MM.1S (cell line): ENCODE results near the gene HOXB2.

Experiments used
- DNase-seq: peaks from one replicate; pipeline ENCODE4 v3.0.0-alpha.2; 2015
- H2AFZ ChIP-seq: fragments of 300-600 bp; sonication (generic); 2 replicates; pipeline ENCODE4 v1.6.0; 2016; ENCODE audit warnings: antibody characterized with exemption, low read length
- H3F3A ChIP-seq: fragments of 300-600 bp; sonication (generic); 2 replicates; pipeline ENCODE4 v1.6.1; 2016; ENCODE audit warnings: mild to moderate bottlenecking, antibody characterized with exemption, low read length, moderate library complexity, mixed read lengths; ENCODE audit not compliant: insufficient read depth
- H3K27ac ChIP-seq: fragments of 300-600 bp; sonication (generic); 2 replicates; pipeline ENCODE4 v1.5.1; 2016; ENCODE audit warnings: mild to moderate bottlenecking, low read length
- H3K27me3 ChIP-seq: fragments of 300-600 bp; sonication (generic); replicated peaks from 2 replicates; pipeline ENCODE4 v1.6.0; 2016; ENCODE audit warnings: low read length; ENCODE audit not compliant: insufficient read depth
- H3K36me3 ChIP-seq: fragments of 300-600 bp; sonication (generic); replicated peaks from 2 replicates; pipeline ENCODE4 v1.6.1; 2016; ENCODE audit warnings: mild to moderate bottlenecking, low read length, mixed read lengths; ENCODE audit not compliant: insufficient read depth
- H3K4me1 ChIP-seq: fragments of 300-600 bp; sonication (generic); 2 replicates; pipeline ENCODE4 v1.6.1; 2016; ENCODE audit warnings: low read length, mixed read lengths
- H3K4me2 ChIP-seq: fragments of 300-600 bp; sonication (generic); 2 replicates; pipeline ENCODE4 v1.6.0; 2016; ENCODE audit warnings: low read depth, low read length
- H3K4me3 ChIP-seq: fragments of 300-600 bp; sonication (generic); 2 replicates; pipeline ENCODE4 v1.5.1; 2016; ENCODE audit warnings: low read length, mixed read lengths
- H3K79me2 ChIP-seq: fragments of 300-600 bp; sonication (generic); 2 replicates; pipeline ENCODE4 v1.6.1; 2016; ENCODE audit warnings: mixed run types, low read length, mixed read lengths
- H3K9ac ChIP-seq: fragments of 300-600 bp; sonication (generic); 2 replicates; pipeline ENCODE4 v1.6.1; 2016; ENCODE audit warnings: low read length, mixed read lengths
- H3K9me2 ChIP-seq: fragments of 300-600 bp; sonication (generic); replicated peaks from 2 replicates; pipeline ENCODE4 v1.6.1; 2016; ENCODE audit warnings: mild to moderate bottlenecking, low read length, mixed read lengths; ENCODE audit not compliant: insufficient read depth
- H3K9me3 ChIP-seq: fragments of 300-600 bp; sonication (generic); replicated peaks from 2 replicates; pipeline ENCODE4 v1.6.1; 2016; ENCODE audit warnings: mild to moderate bottlenecking, low read length, mixed read lengths; ENCODE audit not compliant: insufficient read depth
- H4K20me1 ChIP-seq: fragments of 300-600 bp; sonication (generic); 2 replicates; pipeline ENCODE4 v1.6.1; 2016; ENCODE audit warnings: mild to moderate bottlenecking, low read length, moderate library complexity, mixed read lengths; ENCODE audit not compliant: insufficient read depth
- EZH2 ChIP-seq: fragments of 300-600 bp; sonication (generic); optimal IDR thresholded peaks from 2 replicates; pipeline ENCODE3; 2017; ENCODE audit warnings: low read depth, mild to moderate bottlenecking, antibody characterized with exemption, low read length, mixed read lengths
- EZH2phosphoT487 ChIP-seq: fragments of 300-600 bp; sonication (generic); IDR thresholded peaks from 2 replicates; pipeline ENCODE4 v1.6.1; 2018; ENCODE audit warnings: antibody characterized with exemption, low read length
- TF ChIP-seq, protein P1 (sequence below): fragments of 300-600 bp; sonication (generic); IDR thresholded peaks from 2 replicates; pipeline ENCODE4 v1.5.1; 2016; ENCODE audit warnings: antibody characterized with exemption, low read length, mixed read lengths

HOXB2 gene

DNA sequence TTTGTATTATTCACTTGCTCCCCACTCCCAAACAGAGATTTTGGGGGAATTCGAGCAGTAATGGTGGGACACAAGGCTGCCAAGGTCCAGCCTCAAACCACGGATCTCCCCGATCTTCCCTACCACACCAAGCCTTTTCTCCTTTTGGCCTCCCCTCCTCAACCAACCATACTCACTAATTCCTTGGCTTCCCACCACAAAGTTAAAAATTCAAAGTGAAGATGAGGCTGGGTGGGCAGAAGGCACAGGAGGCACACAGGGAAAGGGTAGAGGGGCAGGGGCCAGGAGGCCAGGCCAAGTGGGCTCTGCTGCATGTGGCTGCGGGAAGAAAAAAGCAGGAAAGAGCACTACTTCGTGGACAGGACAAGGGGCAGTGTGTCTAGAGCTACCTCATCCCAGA, 18.0 kb upstream of the HOXB2 start:
- no peaks in the 10 kb centered on the region for H3K4me1 ChIP-seq
- H3K9me2 ChIP-seq, result no peaks in the 10 kb centered on the region
- H3F3A ChIP-seq, result no peaks in the 10 kb centered on the region
- no peak for DNase-seq
- no peaks in the 10 kb centered on the region for H3K9me3 ChIP-seq
- no peak overlapping the region for H3K4me2 ChIP-seq
- H3K27ac ChIP-seq, result no peak overlapping the region
- H2AFZ ChIP-seq, result no peak overlapping the region
- H3K36me3 ChIP-seq, result no peaks in the 10 kb centered on the region
- H4K20me1 ChIP-seq, result no peaks in the 10 kb centered on the region
- H3K79me2 ChIP-seq, result no peaks in the 10 kb centered on the region
- H3K4me3 ChIP-seq, result no peak overlapping the region
- H3K27me3 ChIP-seq, result no peaks in the 10 kb centered on the region
- H3K9ac ChIP-seq, result no peak overlapping the region
- TF ChIP-seq EZH2 (no peak), EZH2phosphoT487 (no peak)
- TF ChIP-seq, protein P1, sequence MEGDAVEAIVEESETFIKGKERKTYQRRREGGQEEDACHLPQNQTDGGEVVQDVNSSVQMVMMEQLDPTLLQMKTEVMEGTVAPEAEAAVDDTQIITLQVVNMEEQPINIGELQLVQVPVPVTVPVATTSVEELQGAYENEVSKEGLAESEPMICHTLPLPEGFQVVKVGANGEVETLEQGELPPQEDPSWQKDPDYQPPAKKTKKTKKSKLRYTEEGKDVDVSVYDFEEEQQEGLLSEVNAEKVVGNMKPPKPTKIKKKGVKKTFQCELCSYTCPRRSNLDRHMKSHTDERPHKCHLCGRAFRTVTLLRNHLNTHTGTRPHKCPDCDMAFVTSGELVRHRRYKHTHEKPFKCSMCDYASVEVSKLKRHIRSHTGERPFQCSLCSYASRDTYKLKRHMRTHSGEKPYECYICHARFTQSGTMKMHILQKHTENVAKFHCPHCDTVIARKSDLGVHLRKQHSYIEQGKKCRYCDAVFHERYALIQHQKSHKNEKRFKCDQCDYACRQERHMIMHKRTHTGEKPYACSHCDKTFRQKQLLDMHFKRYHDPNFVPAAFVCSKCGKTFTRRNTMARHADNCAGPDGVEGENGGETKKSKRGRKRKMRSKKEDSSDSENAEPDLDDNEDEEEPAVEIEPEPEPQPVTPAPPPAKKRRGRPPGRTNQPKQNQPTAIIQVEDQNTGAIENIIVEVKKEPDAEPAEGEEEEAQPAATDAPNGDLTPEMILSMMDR, result no peak

DNA sequence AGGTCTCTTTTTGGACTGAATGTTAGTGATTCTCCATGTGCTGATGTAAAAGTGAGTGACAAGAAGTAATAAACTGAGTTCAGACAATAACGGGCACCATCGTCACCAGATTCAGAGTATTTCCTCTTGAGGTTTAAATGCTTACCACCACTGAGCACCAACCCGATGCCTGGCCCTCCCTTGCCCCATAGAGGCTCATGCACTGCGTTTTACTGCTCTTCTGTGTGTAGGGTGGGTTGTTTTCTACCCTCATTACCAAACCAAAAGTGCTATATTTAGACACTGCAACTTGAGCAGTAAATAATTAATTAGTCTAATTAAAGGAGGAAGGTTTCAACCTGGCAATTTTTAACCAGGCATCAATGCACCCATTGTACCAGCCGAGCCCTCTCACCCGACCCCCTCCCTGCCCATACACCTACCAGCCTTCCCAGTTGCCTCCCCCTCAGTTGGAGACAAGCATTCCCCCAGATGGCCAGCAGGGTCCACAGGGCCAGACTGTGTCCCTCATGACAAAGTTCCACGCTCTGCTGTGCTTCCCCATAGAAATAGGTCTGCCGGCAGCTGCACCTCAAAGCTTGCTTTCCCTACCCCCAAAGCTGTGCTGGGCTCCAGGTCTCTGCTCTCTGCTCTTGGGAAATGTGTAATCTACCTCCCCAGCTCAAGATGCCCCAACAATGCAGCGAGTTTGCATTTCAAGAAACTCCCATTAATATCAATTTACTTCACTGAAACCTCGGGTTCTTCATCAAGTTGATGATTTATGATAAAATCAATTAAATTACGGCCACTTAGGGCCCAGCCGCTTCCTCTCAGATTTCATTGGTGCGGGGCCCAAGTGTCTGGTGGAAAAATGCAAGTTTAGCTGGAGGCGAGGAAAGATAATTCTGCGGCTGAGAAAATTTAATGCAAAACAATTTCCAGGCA, 17.2 kb upstream of the HOXB2 start:
- no peaks in the 10 kb centered on the region for H3K4me1 ChIP-seq
- no peaks in the 10 kb centered on the region for H3K9me3 ChIP-seq
- H3K27ac ChIP-seq, result no peak overlapping the region
- no peaks in the 10 kb centered on the region for H3K27me3 ChIP-seq
- no peak overlapping the region for H3K9ac ChIP-seq
- H3K79me2 ChIP-seq, result no peaks in the 10 kb centered on the region
- TF ChIP-seq, protein P1, result 0 out of 2 replicates have a peak, but pooled peaks have one; percentile 11
- TF ChIP-seq EZH2, result no peak
- no peak for DNase-seq
- no peaks in the 10 kb centered on the region for H3K9me2 ChIP-seq
- H3F3A ChIP-seq, result no peaks in the 10 kb centered on the region
- H3K36me3 ChIP-seq, result no peaks in the 10 kb centered on the region
- no peak overlapping the region for H3K4me2 ChIP-seq
- no peaks in the 10 kb centered on the region for H4K20me1 ChIP-seq
- no peak overlapping the region for H3K4me3 ChIP-seq
- H2AFZ ChIP-seq, result no peak overlapping the region

DNA sequence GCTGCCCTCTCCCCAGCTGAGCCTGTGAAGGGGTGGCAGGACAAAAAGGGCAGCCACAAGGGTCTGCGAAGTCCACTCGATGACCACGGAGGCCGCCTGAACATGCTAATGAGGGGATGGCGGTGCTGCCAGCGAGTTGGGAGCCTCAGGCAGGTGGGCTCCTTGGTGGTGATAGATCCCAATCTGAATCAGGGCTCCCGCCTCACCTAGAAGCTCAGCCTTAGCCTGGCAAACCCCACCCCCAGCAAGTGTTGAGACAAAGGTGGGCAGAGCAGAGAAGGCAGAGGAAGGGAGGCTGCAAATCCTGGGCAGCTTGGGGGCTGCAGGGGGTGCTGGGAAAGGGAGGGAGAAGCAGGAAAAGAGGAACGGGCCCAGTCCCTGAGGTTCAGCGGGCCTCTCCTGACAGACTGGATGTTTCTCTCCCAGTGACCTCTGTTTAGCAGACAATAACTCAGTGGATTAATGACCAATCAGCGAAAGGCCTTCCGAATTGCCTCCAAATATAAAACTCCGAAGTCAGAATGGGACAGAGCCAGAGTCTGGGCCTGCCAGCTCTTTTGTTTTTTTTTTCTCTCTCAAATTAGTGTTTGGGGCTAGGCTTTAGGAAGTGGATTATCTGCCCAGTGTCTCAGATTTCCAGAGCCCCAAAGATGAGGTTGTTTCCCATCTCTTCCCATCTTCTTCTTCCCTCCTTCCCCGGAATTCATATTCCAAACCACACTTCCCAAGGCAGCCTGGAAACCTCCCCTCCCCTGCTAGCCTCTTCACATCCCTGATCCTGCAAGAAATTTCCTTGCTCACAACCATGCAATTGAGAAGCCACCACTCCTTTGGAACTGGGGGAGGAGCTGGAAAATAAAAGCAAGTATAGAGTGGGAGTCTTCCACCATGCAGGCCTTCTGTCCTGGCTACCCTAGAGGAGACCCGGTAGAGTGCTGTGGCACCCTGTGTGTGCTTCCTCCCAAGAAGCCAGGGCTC, 15.2 kb upstream of the HOXB2 start:
- Histone ChIP-seq H3K9me3 (no peaks in the 10 kb centered on the region), H3K27me3 (no peaks in the 10 kb centered on the region), H3K9me2 (no peaks in the 10 kb centered on the region), H3K9ac (no peak overlapping the region), H3F3A (no peaks in the 10 kb centered on the region), H4K20me1 (no peaks in the 10 kb centered on the region), H3K36me3 (no peaks in the 10 kb centered on the region), H3K4me2 (no peak overlapping the region), H3K4me3 (no peak overlapping the region), H3K27ac (no peak overlapping the region), H3K79me2 (no peaks in the 10 kb centered on the region), H3K4me1 (no peaks in the 10 kb centered on the region), H2AFZ (no peak overlapping the region)
- TF ChIP-seq, protein P1, result no peak
- TF ChIP-seq EZH2 (no peak), EZH2phosphoT487 (no peak)
- no peak for DNase-seq
